Neural progenitor cell (in vitro differentiated cells): ENCODE results near the gene CCDC32.

Experiments
- CTCF ChIP-seq: fragments of 200-600 bp; sonication (generic); IDR thresholded peaks from 2 replicates; pipeline ENCODE4 v1.5.1; 2017; ENCODE audit warnings: antibody characterized with exemption, mild to moderate bottlenecking
- EZH2 ChIP-seq: fragments of 200-600 bp; sonication (generic); IDR thresholded peaks from 2 replicates; pipeline ENCODE4 v1.6.1; 2017; ENCODE audit warnings: antibody characterized with exemption, mild to moderate bottlenecking, moderate library complexity

- TF ChIP-seq CTCF (no peak), EZH2 (peak; percentile 82)
These were observed 53.2 kb downstream of the CCDC32 start for GRCh38 chr15:40511472-40512133.
